ENCODE results near the gene SH3RF3.
A peak's percentile ranks its signal among the peaks of the same experiment; 100 is the strongest.

The SH3RF3 gene

GRCh38 chr2:109379507-109379906 is 250.5 kb downstream of the SH3RF3 start:
- DNase-seq, result peak in 10 of 42 donors; percentile 1 to 35 (median 13)

GRCh38 chr2:109380502-109381326 is 251.7 kb downstream of the SH3RF3 start:
- intact Hi-C loops (cut with DNase I), result no loop called here

More at GRCh38 chr2:109379507-109379906, 250.5 kb downstream of the SH3RF3 start:
- intact Hi-C loops (cut with DNase I), result no loop called here

GRCh38 chr2:109381327-109381820 is 252.4 kb downstream of the SH3RF3 start:
- peak in 13 of 42 donors; percentile 1 to 30 (median 7) for DNase-seq
- intact Hi-C loops (cut with DNase I), result no loop called here

More at GRCh38 chr2:109380502-109381326, 251.7 kb downstream of the SH3RF3 start:
- peak in 16 of 42 donors; percentile 1 to 34 (median 9) for DNase-seq

DNA sequence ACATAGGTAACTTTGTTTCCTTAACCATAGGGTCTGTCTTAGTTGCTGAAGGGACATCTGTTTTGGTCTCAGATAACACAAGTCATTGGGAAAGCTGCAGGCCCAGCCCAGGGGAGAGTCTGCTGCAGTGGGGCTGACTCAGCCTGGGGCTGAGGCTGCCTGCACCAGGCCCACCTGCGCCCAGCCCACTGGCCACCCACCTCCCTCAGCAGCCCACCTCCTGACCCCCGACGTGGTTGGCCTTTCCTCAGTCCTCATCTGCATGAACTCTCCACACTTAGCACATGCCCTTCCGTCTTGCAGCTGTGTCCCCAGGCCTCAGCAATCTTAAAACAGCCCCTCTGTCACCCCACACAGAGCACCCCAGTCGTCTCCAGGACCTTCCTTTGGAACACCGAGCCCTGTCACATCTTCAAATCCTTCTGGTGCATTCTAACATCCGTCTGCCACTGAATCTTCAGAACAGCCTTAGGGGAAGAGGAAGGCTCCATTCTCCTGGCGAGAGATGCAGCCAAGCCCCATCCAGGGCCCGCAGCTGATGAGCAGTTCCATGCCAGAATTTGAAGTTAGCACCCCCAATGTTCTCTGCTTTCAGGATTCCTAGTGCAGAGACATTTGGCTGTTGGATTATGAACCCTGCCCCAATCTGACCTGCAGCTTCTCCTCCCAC is 253.4 kb downstream of the SH3RF3 start:
- intact Hi-C loops (cut with DNase I), result no loop called here
- DNase-seq, result peak in 17 of 42 donors; percentile 0 to 36 (median 6)

DNA sequence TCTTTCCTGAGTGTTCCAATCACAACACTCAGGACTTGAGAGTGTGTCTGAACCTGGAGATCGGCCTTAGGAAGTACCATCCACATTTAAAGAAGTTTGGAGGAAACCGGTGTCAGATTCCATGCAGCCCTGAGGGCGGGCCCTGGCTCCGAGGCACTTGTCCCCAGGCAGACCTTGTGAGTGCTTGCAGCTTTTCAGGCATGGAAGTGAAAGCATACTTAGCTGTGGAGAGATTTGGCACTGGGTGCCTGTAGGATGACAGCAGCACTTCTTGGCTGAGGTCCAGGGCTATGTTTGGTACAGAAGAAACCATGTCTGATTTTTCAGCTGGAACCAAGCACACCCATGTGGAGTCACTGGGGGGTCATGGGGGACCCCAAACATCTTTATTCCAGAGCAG is 253.9 kb downstream of the SH3RF3 start:
- intact Hi-C loops (cut with DNase I), result no loop called here
- peak in 36 of 42 donors; percentile 5 to 74 (median 36) for DNase-seq

- DNase-seq, result peak in 23 of 42 donors; percentile 6 to 63 (median 35)
- intact Hi-C loops (cut with DNase I), result no loop called here
Measured at GRCh38 chr2:109383505-109384307, 254.7 kb downstream of the SH3RF3 start.

- intact Hi-C loops (cut with DNase I), result no loop called here
- DNase-seq, result peak in 10 of 42 donors; percentile 1 to 39 (median 14)
Measured at GRCh38 chr2:109384308-109385271, 255.6 kb downstream of the SH3RF3 start.

GRCh38 chr2:109385506-109385905 is 256.5 kb downstream of the SH3RF3 start:
- intact Hi-C loops (cut with DNase I), result no loop called here
- DNase-seq, result peak in 4 of 42 donors; percentile 6 to 17 (median 11)

DNA sequence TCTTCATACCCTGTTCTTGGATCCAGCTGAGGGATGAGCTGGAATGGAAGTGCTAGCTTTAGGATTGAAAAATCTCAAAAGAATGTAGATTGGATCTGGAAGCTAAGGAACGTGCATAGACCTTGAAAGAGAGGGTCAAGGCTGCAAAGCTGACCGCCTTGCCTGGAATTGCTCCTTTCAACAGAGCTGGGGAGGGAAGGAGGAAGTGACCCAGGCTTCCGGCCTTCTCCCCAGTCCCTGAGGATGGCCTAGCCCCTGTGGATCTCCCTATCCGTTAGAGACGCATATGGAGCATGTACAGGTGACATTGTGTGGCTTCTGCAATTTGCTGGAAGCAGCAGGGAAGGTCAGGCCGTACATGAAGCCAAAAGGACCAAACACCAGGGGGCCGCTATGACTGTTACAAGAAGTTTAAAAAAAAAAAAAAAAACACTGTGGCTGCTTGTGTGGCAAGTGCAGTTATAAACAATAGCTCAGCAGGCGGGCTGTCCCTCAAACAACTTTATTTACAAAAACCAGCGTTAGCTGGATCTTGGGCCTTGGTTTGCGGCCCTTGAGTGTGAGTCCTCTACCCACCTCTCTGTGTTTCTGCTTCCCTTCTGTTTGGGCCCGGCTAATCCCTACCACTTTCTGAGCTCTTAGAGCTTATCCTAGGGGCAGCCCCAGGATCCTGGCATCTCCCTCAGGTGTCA is 257.1 kb downstream of the SH3RF3 start:
- DNase-seq, result peak in 3 of 42 donors; percentile 2 to 21 (median 13)
- intact Hi-C loops (cut with DNase I), result no loop called here

GRCh38 chr2:109387221-109387735 is 258.3 kb downstream of the SH3RF3 start:
- no peak for DNase-seq
- intact Hi-C loops (cut with DNase I), result no loop called here

DNA sequence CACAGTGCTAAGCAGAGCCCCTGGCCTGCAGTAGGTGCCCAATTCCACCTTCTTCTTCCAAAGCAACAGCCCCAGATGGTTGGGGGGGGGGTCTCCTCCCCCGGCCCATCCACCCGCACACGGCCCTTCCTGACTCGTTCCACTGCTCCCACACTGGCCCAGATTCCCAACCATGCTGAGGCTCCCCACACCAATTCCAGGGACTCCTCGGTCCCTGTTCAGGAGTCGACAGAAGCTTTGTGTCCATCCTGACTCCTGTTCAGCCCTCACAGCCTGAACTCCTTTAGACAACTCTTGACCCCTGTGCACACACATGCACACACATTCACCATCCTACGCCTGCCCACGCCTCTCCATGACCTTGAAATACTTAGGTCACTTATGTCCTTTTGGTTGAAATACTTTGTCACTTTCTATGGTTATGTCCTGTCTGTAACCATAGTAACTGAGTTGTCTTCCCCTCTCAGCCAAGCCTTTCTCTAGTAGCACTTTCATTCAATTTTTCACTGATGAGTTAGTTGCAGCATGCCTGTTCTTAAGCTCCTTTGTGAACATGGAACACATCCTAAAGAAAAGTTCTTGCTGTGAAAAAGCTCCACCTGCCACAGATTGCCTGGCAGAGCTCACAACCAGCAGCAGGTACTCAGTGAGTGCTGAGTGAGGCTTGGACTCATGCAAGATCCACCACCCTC is 258.9 kb downstream of the SH3RF3 start:
- intact Hi-C loops (cut with DNase I), result no loop called here
- DNase-seq, result no peak

DNA sequence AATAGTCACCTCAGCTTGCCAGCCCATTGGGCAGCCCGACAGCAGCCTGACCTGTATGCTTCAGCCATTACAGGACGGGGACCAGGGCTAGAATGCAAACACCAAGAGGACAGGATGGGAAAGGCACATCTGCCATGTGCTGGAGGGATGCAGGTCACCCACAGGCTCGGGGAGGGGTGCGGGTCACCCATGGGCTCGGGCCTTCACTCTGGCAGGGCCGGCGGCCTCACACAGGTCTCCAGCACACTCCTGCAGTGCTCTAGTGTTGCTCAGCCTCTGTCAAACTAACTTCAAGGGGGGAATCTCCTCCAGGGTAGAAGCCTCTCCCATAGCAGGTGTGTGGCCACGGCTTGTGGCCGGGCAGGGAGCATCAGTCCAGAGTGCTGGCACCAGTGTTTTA is 262.2 kb downstream of the SH3RF3 start:
- intact Hi-C loops (cut with DNase I), result no loop called here
- no peak for DNase-seq

- intact Hi-C loops (cut with DNase I), result no loop called here
- no peak for DNase-seq
Measured at GRCh38 chr2:109392140-109392539, 263.1 kb downstream of the SH3RF3 start.

- DNase-seq, result peak in 5 of 42 donors; percentile 24 to 41 (median 37)
- intact Hi-C loops (cut with DNase I), result no loop called here
Measured at GRCh38 chr2:109392816-109393661, 264.0 kb downstream of the SH3RF3 start.

GRCh38 chr2:109393662-109393972 is 264.6 kb downstream of the SH3RF3 start:
- no peak for DNase-seq
- intact Hi-C loops (cut with DNase I), result no loop called here

All from head of caudate nucleus (tissue), 42 donors.